Endodermal cell (in vitro differentiated cells): Measurements from ENCODE around the gene MCIDAS. TPM values are rescaled to one million over a fixed set of nuclear protein-coding genes. Genes with fewer than 3 reads are reported as not detected.

Experiments used
- DNase-seq: peaks from one replicate; pipeline ENCODE4 v3.0.0-alpha.2; 2017
- H3K27ac ChIP-seq: 2 replicates; pipeline ENCODE4 v1.5.1; 2013; ENCODE audit warnings: mild to moderate bottlenecking, low read depth, low read length, moderate library complexity
- H3K27me3 ChIP-seq: 2 replicates; pipeline ENCODE4 v1.6.1; 2013; ENCODE audit warnings: mild to moderate bottlenecking, low read length, moderate library complexity; ENCODE audit not compliant: insufficient read depth, control insufficient read depth, poor library complexity, severe bottlenecking
- H3K36me3 ChIP-seq: 2 replicates; pipeline ENCODE4 v1.7.0; 2013; ENCODE audit warnings: mild to moderate bottlenecking, low read length, moderate library complexity; ENCODE audit not compliant: control insufficient read depth, insufficient read depth
- H3K4me1 ChIP-seq: one replicate; pipeline ENCODE4 v1.7.0; 2013; ENCODE audit warnings: low read length; ENCODE audit not compliant: control insufficient read depth, insufficient read depth
- H3K4me3 ChIP-seq: 2 replicates; pipeline ENCODE4 v1.5.1; 2013; ENCODE audit warnings: mild to moderate bottlenecking, low read length, moderate library complexity
- H3K9ac ChIP-seq: 2 replicates; pipeline ENCODE4 v1.6.1; 2013; ENCODE audit warnings: mild to moderate bottlenecking, low read length, moderate library complexity; ENCODE audit not compliant: poor library complexity, severe bottlenecking; ENCODE audit errors: extremely low read depth
- H3K9me3 ChIP-seq: 2 replicates; pipeline ENCODE4 v1.6.1; 2013; ENCODE audit warnings: mild to moderate bottlenecking, low read length, moderate library complexity; ENCODE audit not compliant: control insufficient read depth
- H3K27ac Mint-ChIP-seq: 2 replicates; pipeline ENCODE4 v1.8.0; 2020; ENCODE audit warnings: mixed read lengths
- H3K27me3 Mint-ChIP-seq: 2 replicates; pipeline ENCODE4 v1.8.0; 2021; ENCODE audit warnings: mild to moderate bottlenecking, mixed read lengths; ENCODE audit not compliant: insufficient read depth
- H3K36me3 Mint-ChIP-seq: 2 replicates; pipeline ENCODE4 v1.8.0; 2020; ENCODE audit warnings: low read depth, mixed read lengths
- H3K4me1 Mint-ChIP-seq: 2 replicates; pipeline ENCODE4 v1.8.0; 2020; ENCODE audit warnings: mixed read lengths
- H3K4me3 Mint-ChIP-seq: 2 replicates; pipeline ENCODE4 v1.8.0; 2020; ENCODE audit warnings: mild to moderate bottlenecking, moderate library complexity, mixed read lengths
- H3K9me3 Mint-ChIP-seq: 2 replicates; pipeline ENCODE4 v1.8.0; 2020; ENCODE audit warnings: mild to moderate bottlenecking, mixed read lengths
- CTCF ChIP-seq: fragments of 200-600 bp; sonication (generic); conservative IDR thresholded peaks from 2 replicates; pipeline ENCODE4 v1.5.0; 2021; ENCODE audit warnings: antibody characterized with exemption, mild to moderate bottlenecking
- WGBS, 2 experiments: methylation state at CpG; one replicate each; pipeline versions ENCODE4 v1.1.5 to v1.1.7; 2013; ENCODE audit warnings: missing lambda C conversion rate in 2 of 2, mixed read lengths in 1 of 2; ENCODE audit not compliant: insufficient coverage in 1 of 2, insufficient read length in 1 of 2; 5-methylcytosine and 5-hydroxymethylcytosine counted together
- total RNA-seq, 2 donors: library from RNA; stranded (reverse); fragmentation: NEBNext Ultra II Directional in 1 of 2; extraction: Animal tissue kit (Norgen Biotek cat#: 25700) in 1 of 2; gene quantifications; 2 replicates in 1 of 2; 3 replicates in 1 of 2; pipeline ENCODE4 v1.2.1, GENCODE V29; 2021

MCIDAS gene
- total RNA-seq, 2 donors from 2014 or later: 0.58 to 1.4 TPM

GRCh38 chr5:55191165-55191564, 36.0 kb downstream of the MCIDAS start:
- DNase-seq: no peak
- TF ChIP-seq CTCF: no peak
- WGBS, 2 experiments: 92% methylated on average over 2 of the region's 2 CpGs; no CpG with 5 or more reads in 1 of the 2 experiments
- H3K36me3 ChIP-seq: no peaks in the 10 kb centered on the region
- no peaks in the 10 kb centered on the region for H3K4me1 ChIP-seq
- no peak overlapping the region for H3K27ac ChIP-seq
- Mint-ChIP-seq H3K36me3 (no peaks in the 10 kb centered on the region), H3K27me3 (peaks cover 36% of the 10 kb centered on the region), H3K9me3 (no peaks in the 10 kb centered on the region), H3K4me1 (peaks cover 7% of the 10 kb centered on the region), H3K27ac (no peak overlapping the region), H3K4me3 (no peak overlapping the region)
- no peak overlapping the region for H3K4me3 ChIP-seq
- H3K9ac ChIP-seq: no peak overlapping the region
- H3K27me3 ChIP-seq: peaks cover 56% of the 10 kb centered on the region
- no peaks in the 10 kb centered on the region for H3K9me3 ChIP-seq

GRCh38 chr5:55188656-55189540, 38.2 kb downstream of the MCIDAS start:
- no peak overlapping the region for H3K27ac Mint-ChIP-seq
- Histone ChIP-seq H3K9ac (no peak overlapping the region), H3K4me1 (no peaks in the 10 kb centered on the region), H3K36me3 (no peaks in the 10 kb centered on the region), H3K27ac (no peak overlapping the region), H3K27me3 (peaks cover 53% of the 10 kb centered on the region), H3K4me3 (no peak overlapping the region), H3K9me3 (no peaks in the 10 kb centered on the region)
- H3K36me3 Mint-ChIP-seq: no peaks in the 10 kb centered on the region
- peaks cover 7% of the 10 kb centered on the region for H3K4me1 Mint-ChIP-seq
- no peak overlapping the region for H3K4me3 Mint-ChIP-seq
- TF ChIP-seq CTCF: no peak
- no peaks in the 10 kb centered on the region for H3K9me3 Mint-ChIP-seq
- WGBS, 2 experiments: 84 to 90% methylated on average over 4 to 6 of the region's 6 CpGs
- H3K27me3 Mint-ChIP-seq: peaks cover 54% of the 10 kb centered on the region
- no peak for DNase-seq

GRCh38 chr5:55187370-55187769, 39.7 kb downstream of the MCIDAS start:
- H3K4me3 ChIP-seq: no peak overlapping the region
- Mint-ChIP-seq H3K36me3 (no peaks in the 10 kb centered on the region), H3K4me3 (no peak overlapping the region), H3K27me3 (peaks cover 50% of the 10 kb centered on the region), H3K27ac (no peak overlapping the region), H3K4me1 (peaks cover 7% of the 10 kb centered on the region), H3K9me3 (no peaks in the 10 kb centered on the region)
- 46 to 58% methylated on average over 2 to 4 of the region's 4 CpGs for WGBS, 2 experiments
- peak; percentile 64 for TF ChIP-seq CTCF
- H3K27ac ChIP-seq: no peak overlapping the region
- H3K27me3 ChIP-seq: peaks cover 55% of the 10 kb centered on the region
- H3K9me3 ChIP-seq: peaks cover 5% of the 10 kb centered on the region
- no peak for DNase-seq
- H3K9ac ChIP-seq: no peak overlapping the region
- no peaks in the 10 kb centered on the region for H3K4me1 ChIP-seq
- no peaks in the 10 kb centered on the region for H3K36me3 ChIP-seq
